ENCODE measurements around the gene SUV39H2. TPM values are rescaled to one million over a fixed set of nuclear protein-coding genes. Genes with fewer than 3 reads are reported as not detected.
"Not testable (repeated sequence)": the region's sequence is repeated elsewhere in the genome, so short reads cannot be mapped to it uniquely, and the experiment has no call there.

The SUV39H2 gene
- total RNA-seq, 2 donors from 2014 or later = 1.9 to 3.0 TPM

DNA sequence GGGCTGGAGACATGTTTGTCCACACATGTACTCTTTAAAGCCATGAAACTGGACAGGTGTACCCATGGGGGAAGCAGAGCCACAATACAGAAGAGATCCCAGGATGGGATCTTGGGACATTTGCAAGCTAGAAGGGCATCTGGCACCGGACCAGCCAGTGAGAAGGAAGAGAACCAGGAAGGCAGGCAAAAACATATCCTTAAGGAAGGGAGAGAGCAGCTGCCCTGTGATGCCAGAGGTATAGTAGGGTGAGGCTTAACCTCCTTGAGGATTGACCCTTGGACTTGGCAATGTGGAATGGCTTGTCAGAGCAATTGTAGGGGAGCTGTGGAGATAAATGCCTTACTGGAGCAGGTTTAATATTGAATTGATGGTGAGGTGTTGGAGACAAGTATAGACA lies 17.9 kb upstream of the SUV39H2 start:
- H3K27ac ChIP-seq = no peak overlapping the region
- DNase-seq (ENCODE audit: low spot score) = no peak
- TF ChIP-seq CTCF (IDR thresholded peaks at IDR 0.05) = no peak
- no peak overlapping the region for H3K4me3 ChIP-seq
- no peaks in the 10 kb centered on the region for H3K4me1 ChIP-seq
- no peaks in the 10 kb centered on the region for H3K9me3 ChIP-seq
- peaks cover 15% of the 10 kb centered on the region for H3K36me3 ChIP-seq
- no peaks in the 10 kb centered on the region for H3K27me3 ChIP-seq

- not testable (repeated sequence) for H3K4me1 ChIP-seq; H3K4me3 ChIP-seq; DNase-seq (ENCODE audit: low spot score); H3K27ac ChIP-seq; H3K27me3 ChIP-seq; H3K9me3 ChIP-seq
- peaks cover 18% of the 10 kb centered on the region for H3K36me3 ChIP-seq
These were observed 14.2 kb upstream of the SUV39H2 start for GRCh38 chr10:14864466-14864865.

DNA sequence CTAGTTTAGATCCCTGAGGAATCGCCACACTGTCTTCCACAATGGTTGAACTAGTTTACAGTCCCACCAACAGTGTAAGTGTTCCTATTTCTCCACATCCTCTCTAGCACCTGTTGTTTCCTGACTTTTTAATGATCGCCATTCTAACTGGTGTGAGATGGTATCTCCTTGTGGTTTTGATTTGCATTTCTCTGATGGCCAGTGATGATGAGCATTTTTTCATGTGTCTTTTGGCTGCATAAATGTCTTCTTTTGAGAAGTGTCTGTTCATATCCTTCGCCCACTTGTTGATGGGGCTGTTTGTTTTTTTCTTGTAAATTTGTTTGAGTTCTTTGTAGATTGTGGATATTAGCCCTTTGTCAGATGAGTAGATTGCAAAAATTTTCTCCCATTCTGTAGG lies 13.8 kb upstream of the SUV39H2 start:
- not testable (repeated sequence) for H3K9me3 ChIP-seq; H3K27me3 ChIP-seq; H3K4me3 ChIP-seq; H3K4me1 ChIP-seq; H3K27ac ChIP-seq; DNase-seq (ENCODE audit: low spot score)
- H3K36me3 ChIP-seq = peaks cover 18% of the 10 kb centered on the region

DNA sequence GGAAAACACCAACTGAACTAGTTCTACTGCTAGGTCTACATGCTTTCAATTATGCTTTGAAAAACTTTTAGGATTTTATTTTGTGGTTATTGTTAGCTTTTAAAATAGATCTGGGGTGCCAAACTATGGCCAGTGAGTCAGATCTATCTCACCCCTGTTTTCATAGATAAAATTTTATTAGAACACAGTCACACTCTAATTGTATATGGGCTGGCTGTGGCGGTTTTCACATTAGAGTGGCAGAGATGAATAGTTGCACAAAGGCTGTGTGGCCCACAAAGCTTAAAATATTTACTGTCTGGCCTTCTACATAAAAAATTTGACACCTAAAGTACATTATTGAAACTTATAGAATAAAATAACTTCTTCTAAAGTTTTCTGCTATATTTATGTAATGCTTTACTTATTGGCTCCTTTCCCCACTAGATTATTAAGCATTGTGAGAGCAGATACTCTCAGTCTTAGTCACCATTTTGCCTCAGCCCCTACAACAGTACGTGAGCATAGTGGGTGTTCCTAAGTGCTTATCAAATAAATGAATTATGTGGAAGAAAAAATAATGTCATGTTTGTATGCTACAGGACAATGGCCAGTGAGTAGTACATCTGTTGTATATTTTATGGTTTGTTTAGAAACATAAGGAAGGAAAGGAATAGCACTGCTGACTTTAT lies 5.4 kb upstream of the SUV39H2 start:
- H3K36me3 ChIP-seq = peaks cover 6% of the 10 kb centered on the region
- TF ChIP-seq CTCF (IDR thresholded peaks at IDR 0.05) = no peak
- H3K4me1 ChIP-seq = peaks cover 0 to 19% of the 10 kb centered on the region in 2 donors
- no peak overlapping the region for H3K4me3 ChIP-seq
- H3K27ac ChIP-seq = no peak overlapping the region
- no peak for DNase-seq (ENCODE audit: low spot score)
- H3K9me3 ChIP-seq = no peaks in the 10 kb centered on the region
- no peaks in the 10 kb centered on the region for H3K27me3 ChIP-seq

GRCh38 chr10:14875941-14876340 lies 2.7 kb upstream of the SUV39H2 start:
- no peaks in the 10 kb centered on the region for H3K27me3 ChIP-seq
- no peak for TF ChIP-seq CTCF (IDR thresholded peaks at IDR 0.05)
- no peaks in the 10 kb centered on the region for H3K9me3 ChIP-seq
- H3K4me1 ChIP-seq = peaks cover 0 to 34% of the 10 kb centered on the region in 2 donors
- no peak overlapping the region for H3K4me3 ChIP-seq
- peak overlapping the region in 1 of 2 donors; percentile 96 for H3K27ac ChIP-seq
- no peaks in the 10 kb centered on the region for H3K36me3 ChIP-seq
- DNase-seq (ENCODE audit: low spot score) = no peak

GRCh38 chr10:14876764-14877163 lies 1.9 kb upstream of the SUV39H2 start:
- peak overlapping the region in 1 of 2 donors; percentile 2 for H3K4me3 ChIP-seq
- H3K27me3 ChIP-seq = no peaks in the 10 kb centered on the region
- no peaks in the 10 kb centered on the region for H3K36me3 ChIP-seq
- peak overlapping the region; percentile 96 to 99 for H3K27ac ChIP-seq
- H3K4me1 ChIP-seq = peaks cover 0 to 34% of the 10 kb centered on the region in 2 donors
- no peak for DNase-seq (ENCODE audit: low spot score)
- no peak for TF ChIP-seq CTCF (IDR thresholded peaks at IDR 0.05)
- H3K9me3 ChIP-seq = no peaks in the 10 kb centered on the region

All from right atrium auricular region (tissue), 2 donors.